Measurements from ENCODE around the gene TNFSF18.

GRCh38 chr1:173012126-173012525 is 38.6 kb downstream of the TNFSF18 start:
- TF ChIP-seq CTCF (IDR thresholded peaks at IDR 0.05; ENCODE audit: low read depth, low read length) = no peak
- no peak for TF ChIP-seq EZH2phosphoT487 (IDR thresholded peaks at IDR 0.05; ENCODE audit: low read depth)
